ENCODE results near the gene POM121L2. TPM values are rescaled to one million over a fixed set of nuclear protein-coding genes. Genes with fewer than 3 reads are reported as not detected.
A peak's percentile ranks its signal among the peaks of the same experiment; 100 is the strongest.

POM121L2 gene
- polyA plus RNA-seq, 1 donor from 2014 or later = not detected

GRCh38 chr6:27303613-27304272, 8.3 kb downstream of the POM121L2 start:
- H3K4me1 Mint-ChIP-seq = no peaks in the 10 kb centered on the region
- peaks cover 34% of the 10 kb centered on the region for H3K27me3 Mint-ChIP-seq
- H3K9me3 Mint-ChIP-seq = peaks cover 0 to 10% (median 10%) of the 10 kb centered on the region in 3 donors
- peak overlapping the region in 1 of 4 donors; percentile 41 for H3K4me3 Mint-ChIP-seq
- no peak overlapping the region for H3K27ac Mint-ChIP-seq
- no peaks in the 10 kb centered on the region for H3K36me3 Mint-ChIP-seq

- Mint-ChIP-seq H3K27me3 (peaks cover 57% of the 10 kb centered on the region), H3K36me3 (peaks cover 4% of the 10 kb centered on the region), H3K27ac (peak overlapping the region in 2 of 3 donors; percentile 43 to 89), H3K4me1 (peaks cover 0 to 5% (median 0%) of the 10 kb centered on the region in 3 donors), H3K9me3 (peaks cover 7 to 25% (median 15%) of the 10 kb centered on the region in 3 donors), H3K4me3 (peak overlapping the region in 2 of 4 donors; percentile 55 to 74)
Observed at GRCh38 chr6:27297857-27298730, 14.0 kb downstream of the POM121L2 start.

DNA sequence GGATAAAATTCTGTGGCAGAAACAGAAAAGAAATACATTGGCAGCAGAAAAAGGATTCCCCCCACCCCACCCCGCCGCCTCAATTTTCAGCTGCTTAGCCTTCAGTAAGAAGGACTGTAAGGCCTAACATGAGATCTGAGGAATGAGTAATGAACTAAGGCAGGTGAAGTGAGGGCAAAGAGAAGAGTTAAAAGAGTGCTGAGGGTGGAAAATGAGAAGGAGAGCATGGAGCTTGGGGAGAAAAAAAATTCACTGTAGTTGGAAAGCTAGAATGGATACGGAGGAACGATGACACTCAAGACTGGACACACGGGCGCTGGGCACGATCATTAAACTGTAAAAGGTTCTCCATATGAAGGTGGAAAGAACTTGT, 14.6 kb downstream of the POM121L2 start:
- H3K27ac Mint-ChIP-seq = peak overlapping the region in 2 of 3 donors; percentile 4 to 89

DNA sequence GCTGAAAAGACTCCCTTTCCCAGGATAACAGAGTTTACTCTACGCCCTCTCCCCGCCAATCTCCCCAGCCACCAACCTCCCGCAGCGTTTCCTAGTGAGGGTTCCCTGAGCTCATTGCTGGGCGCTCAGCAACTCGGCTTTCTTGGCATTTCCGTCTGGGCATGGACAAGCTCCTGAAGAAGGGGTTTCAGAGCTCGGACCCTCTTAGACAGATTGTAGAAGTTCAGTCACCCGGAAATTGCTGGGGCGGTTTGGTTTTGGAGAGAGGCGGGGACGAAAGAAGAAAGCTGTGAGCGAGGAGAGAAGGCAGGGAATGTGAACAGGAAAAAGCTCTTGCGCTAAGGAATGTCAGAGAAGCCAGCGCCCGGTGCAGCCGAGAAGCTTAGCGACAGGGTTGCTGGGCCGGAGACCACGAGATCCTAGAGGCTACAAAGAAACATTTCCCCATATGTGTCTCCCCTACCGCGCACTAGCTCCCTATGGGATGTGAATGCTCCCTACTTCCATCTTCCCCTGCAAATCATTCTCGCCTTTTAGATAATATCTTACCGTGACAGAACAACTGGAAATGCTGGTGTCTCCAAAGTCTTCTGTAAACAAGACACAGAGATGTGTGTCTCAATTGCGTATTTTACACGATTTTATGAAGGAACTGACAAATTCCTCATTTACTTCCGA, 15.8 kb downstream of the POM121L2 start:
- H3K27me3 Mint-ChIP-seq = peaks cover 59% of the 10 kb centered on the region
- peaks cover 7 to 28% (median 20%) of the 10 kb centered on the region in 3 donors for H3K9me3 Mint-ChIP-seq
- H3K36me3 Mint-ChIP-seq = peaks cover 4% of the 10 kb centered on the region
- H3K4me3 Mint-ChIP-seq = peak overlapping the region in 3 of 4 donors; percentile 70 to 88 (median 74)
- peak overlapping the region; percentile 87 to 95 (median 92) for H3K27ac Mint-ChIP-seq
- H3K4me1 Mint-ChIP-seq = peaks cover 0 to 5% (median 2%) of the 10 kb centered on the region in 3 donors

More for the DNA sequence above, 14.6 kb downstream of the POM121L2 start:
- Mint-ChIP-seq H3K27me3 (peaks cover 55% of the 10 kb centered on the region), H3K4me3 (peak overlapping the region in 1 of 4 donors; percentile 74), H3K4me1 (peaks cover 0 to 5% (median 0%) of the 10 kb centered on the region in 3 donors), H3K9me3 (peaks cover 7 to 22% (median 14%) of the 10 kb centered on the region in 3 donors), H3K36me3 (peaks cover 4% of the 10 kb centered on the region)

- H3K27me3 Mint-ChIP-seq = peaks cover 63% of the 10 kb centered on the region
- peaks cover 4% of the 10 kb centered on the region for H3K36me3 Mint-ChIP-seq
- H3K27ac Mint-ChIP-seq = peak overlapping the region; percentile 87 to 95 (median 92)
- H3K4me3 Mint-ChIP-seq = peak overlapping the region; percentile 18 to 88 (median 72)
- H3K4me1 Mint-ChIP-seq = peaks cover 0 to 5% (median 2%) of the 10 kb centered on the region in 3 donors
- H3K9me3 Mint-ChIP-seq = peaks cover 9 to 33% (median 24%) of the 10 kb centered on the region in 3 donors
Observed at GRCh38 chr6:27295301-27296079, 16.6 kb downstream of the POM121L2 start.

GRCh38 chr6:27294409-27294808, 17.7 kb downstream of the POM121L2 start:
- peak overlapping the region in 1 of 4 donors; percentile 88 for H3K4me3 Mint-ChIP-seq
- peaks cover 67% of the 10 kb centered on the region for H3K27me3 Mint-ChIP-seq
- peaks cover 0 to 5% (median 5%) of the 10 kb centered on the region in 3 donors for H3K4me1 Mint-ChIP-seq
- H3K27ac Mint-ChIP-seq = peak overlapping the region in 2 of 3 donors; percentile 77 to 95
- peaks cover 4% of the 10 kb centered on the region for H3K36me3 Mint-ChIP-seq
- H3K9me3 Mint-ChIP-seq = peaks cover 13 to 38% (median 29%) of the 10 kb centered on the region in 3 donors

DNA sequence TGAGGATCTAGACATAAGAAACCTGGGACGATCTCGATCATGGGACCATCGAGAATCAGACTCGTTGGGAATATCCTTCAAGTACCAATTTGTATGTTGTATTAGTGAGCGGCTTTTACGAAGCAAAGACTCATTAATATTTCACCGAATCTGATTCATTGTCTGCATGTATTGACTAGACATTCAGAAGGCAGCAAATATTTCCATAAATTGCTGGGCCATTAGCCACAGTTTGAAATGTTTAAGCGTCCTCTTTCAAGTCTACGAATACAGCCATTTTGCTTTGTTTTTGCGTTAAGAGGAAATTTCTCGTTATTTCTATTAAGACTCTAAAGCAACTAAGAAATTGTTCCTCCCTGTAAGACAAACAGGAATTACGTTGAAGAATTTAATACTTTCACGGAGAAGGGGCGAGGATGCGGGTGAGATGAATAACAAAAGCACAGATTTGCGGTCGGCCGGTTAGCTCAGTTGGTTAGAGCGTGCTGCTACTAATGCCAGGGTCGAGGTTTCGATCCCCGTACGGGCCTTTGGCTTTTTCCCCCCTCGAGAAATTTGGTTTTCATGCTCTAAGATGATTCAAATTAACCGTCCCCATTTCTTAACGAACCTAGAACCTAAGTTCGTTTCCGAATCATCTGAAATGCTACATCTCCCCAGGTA, 18.5 kb downstream of the POM121L2 start:
- peak overlapping the region in 1 of 4 donors; percentile 50 for H3K4me3 Mint-ChIP-seq
- H3K9me3 Mint-ChIP-seq = peaks cover 13 to 40% (median 29%) of the 10 kb centered on the region in 3 donors
- peak overlapping the region; percentile 2 to 95 (median 14) for H3K27ac Mint-ChIP-seq
- H3K4me1 Mint-ChIP-seq = peaks cover 0 to 6% (median 5%) of the 10 kb centered on the region in 3 donors
- H3K27me3 Mint-ChIP-seq = peaks cover 73% of the 10 kb centered on the region
- peaks cover 4% of the 10 kb centered on the region for H3K36me3 Mint-ChIP-seq

DNA sequence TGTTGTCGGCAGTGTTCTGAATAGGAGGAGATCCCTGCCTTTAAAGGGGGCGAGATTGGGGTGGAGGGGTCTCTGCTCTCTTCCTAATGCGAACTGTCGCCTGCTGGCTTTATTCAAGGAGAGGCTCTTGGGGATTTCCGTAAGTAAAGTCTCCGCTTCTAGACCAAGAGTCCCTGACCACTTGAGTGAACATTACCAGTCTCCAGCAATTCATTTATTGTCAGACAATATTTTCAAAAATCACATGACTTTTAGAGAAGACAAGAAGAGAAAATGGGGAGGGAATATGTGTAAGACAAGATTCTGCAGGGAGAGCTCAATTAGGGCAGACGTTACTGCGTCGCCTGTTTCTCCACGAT, 21.2 kb downstream of the POM121L2 start:
- peak overlapping the region; percentile 40 to 89 (median 70) for H3K27ac Mint-ChIP-seq

DNA sequence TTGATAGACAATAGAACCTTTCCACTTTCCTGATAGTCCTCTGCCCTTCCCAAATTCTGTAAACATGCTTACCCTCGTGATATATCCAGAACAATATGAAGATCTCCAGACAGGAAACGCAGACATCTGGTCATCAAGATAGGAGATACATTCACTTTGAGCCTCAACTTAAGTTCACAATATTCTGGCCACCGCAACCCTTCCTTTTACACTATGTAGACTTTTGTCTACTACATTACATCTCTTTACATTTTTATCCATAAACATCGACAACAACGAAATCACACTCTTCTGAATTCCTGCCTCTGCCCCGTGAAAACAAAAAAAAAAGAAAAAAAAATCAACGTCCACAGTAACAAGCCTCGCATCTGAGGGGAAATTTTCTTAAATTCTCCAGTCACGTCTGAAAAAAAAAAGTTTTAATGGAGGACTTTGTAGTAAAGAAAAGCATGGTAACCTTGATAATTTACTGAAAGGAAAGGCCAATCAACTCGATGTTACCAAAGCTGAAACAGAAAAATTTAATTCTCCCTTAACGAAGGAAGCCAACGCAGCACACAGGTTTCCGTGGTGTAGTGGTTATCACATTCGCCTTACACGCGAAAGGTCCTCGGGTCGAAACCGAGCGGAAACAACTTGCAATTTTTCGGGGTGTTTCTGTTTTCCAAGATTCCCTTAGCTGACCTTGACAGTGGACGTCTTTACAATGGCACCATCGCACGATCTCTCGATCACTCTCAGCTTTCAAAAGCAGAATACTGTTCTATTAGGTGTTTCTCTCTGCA, 21.8 kb downstream of the POM121L2 start:
- H3K4me1 Mint-ChIP-seq = peaks cover 0 to 10% (median 7%) of the 10 kb centered on the region in 3 donors
- peak overlapping the region; percentile 40 to 89 (median 70) for H3K27ac Mint-ChIP-seq
- peaks cover 6 to 35% (median 16%) of the 10 kb centered on the region in 3 donors for H3K9me3 Mint-ChIP-seq
- H3K36me3 Mint-ChIP-seq = peaks cover 3% of the 10 kb centered on the region
- peaks cover 76% of the 10 kb centered on the region for H3K27me3 Mint-ChIP-seq
- H3K4me3 Mint-ChIP-seq = peak overlapping the region in 3 of 4 donors; percentile 41 to 52 (median 46)

More for the DNA sequence above, 21.2 kb downstream of the POM121L2 start:
- H3K4me1 Mint-ChIP-seq = peaks cover 0 to 9% (median 7%) of the 10 kb centered on the region in 3 donors
- peaks cover 1% of the 10 kb centered on the region for H3K36me3 Mint-ChIP-seq
- H3K4me3 Mint-ChIP-seq = peak overlapping the region in 2 of 4 donors; percentile 46 to 52
- peaks cover 79% of the 10 kb centered on the region for H3K27me3 Mint-ChIP-seq
- peaks cover 8 to 38% (median 16%) of the 10 kb centered on the region in 3 donors for H3K9me3 Mint-ChIP-seq

- H3K4me1 Mint-ChIP-seq = peaks cover 0 to 11% (median 7%) of the 10 kb centered on the region in 3 donors
- peak overlapping the region; percentile 82 to 93 (median 90) for H3K27ac Mint-ChIP-seq
- H3K4me3 Mint-ChIP-seq = peak overlapping the region in 3 of 4 donors; percentile 26 to 83 (median 55)
- H3K27me3 Mint-ChIP-seq = peaks cover 68% of the 10 kb centered on the region
- peaks cover 3% of the 10 kb centered on the region for H3K36me3 Mint-ChIP-seq
- H3K9me3 Mint-ChIP-seq = peaks cover 8 to 36% (median 18%) of the 10 kb centered on the region in 3 donors
Observed at GRCh38 chr6:27288136-27289044, 23.7 kb downstream of the POM121L2 start.

DNA sequence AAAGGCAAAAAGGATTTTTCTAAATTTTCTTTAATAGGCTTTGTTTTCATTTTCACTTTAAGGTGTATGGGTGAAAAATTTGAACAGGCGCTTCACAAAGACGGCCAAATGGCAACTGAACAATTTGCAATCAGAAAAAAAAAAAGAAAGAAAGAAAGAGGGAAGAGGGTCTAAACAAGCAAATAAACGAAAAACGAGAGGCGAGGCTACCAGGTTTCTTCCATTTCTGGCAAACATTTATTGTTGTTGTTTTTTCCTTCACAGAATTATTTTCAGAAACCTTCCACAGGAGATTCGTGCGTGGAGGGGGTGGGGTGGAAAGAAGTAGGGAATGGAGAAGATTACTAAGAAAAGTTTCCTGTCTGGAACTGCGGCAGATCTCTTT, 24.3 kb downstream of the POM121L2 start:
- H3K27me3 Mint-ChIP-seq = peaks cover 70% of the 10 kb centered on the region
- H3K36me3 Mint-ChIP-seq = peaks cover 5% of the 10 kb centered on the region
- H3K27ac Mint-ChIP-seq = peak overlapping the region; percentile 82 to 93 (median 90)
- peak overlapping the region in 3 of 4 donors; percentile 55 to 83 (median 66) for H3K4me3 Mint-ChIP-seq
- H3K9me3 Mint-ChIP-seq = peaks cover 11 to 33% (median 24%) of the 10 kb centered on the region in 3 donors
- H3K4me1 Mint-ChIP-seq = peaks cover 0 to 11% (median 7%) of the 10 kb centered on the region in 3 donors

DNA sequence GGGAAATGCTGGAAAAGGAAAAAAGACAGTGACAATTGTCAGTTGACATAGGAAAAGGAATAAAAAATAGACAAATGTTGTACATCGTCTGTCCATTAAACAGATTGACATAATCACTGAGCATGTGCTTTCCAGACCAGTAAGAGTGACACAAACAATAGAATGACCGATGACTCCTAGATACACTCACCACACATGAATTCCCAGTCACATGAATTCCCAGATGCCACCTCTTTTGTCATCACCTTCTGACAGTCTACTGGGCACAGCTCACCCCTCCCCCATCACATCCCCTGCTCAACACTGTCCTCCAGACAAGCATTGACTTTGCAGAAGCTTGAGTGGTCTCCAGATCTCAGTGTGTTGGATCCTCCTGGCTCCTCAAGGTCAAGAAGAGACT, 25.9 kb downstream of the POM121L2 start:
- Mint-ChIP-seq H3K27me3 (peaks cover 64% of the 10 kb centered on the region), H3K4me1 (peaks cover 0 to 11% (median 5%) of the 10 kb centered on the region in 3 donors), H3K27ac (peak overlapping the region; percentile 11 to 93 (median 72)), H3K36me3 (peaks cover 5% of the 10 kb centered on the region), H3K9me3 (peaks cover 13 to 31% (median 26%) of the 10 kb centered on the region in 3 donors), H3K4me3 (peak overlapping the region in 1 of 4 donors; percentile 70)

All from IgD-negative memory B cell (primary cell).